Right lobe of liver (tissue), 6 donors: ENCODE data around the gene HSPA12A. TPM values are rescaled to one million over a fixed set of nuclear protein-coding genes. Genes with fewer than 3 reads are reported as not detected.

Source experiments
- ATAC-seq, 4 donors: fragments of 200-7000 bp; cut with Tn5 transposase; one replicate each; pipeline ENCODE4 v1.9.1; 2020; ENCODE audit warnings: mild to moderate bottlenecking in 4 of 4, moderate library complexity in 4 of 4
- DNase-seq, 3 donors: peaks; one replicate each; pipeline ENCODE4 v3.0.0-alpha.2; 2020
- H3K27ac ChIP-seq, 3 donors: fragments of 200-600 bp; one replicate each; pipeline ENCODE4 v1.8.0; 2022
- H3K27me3 ChIP-seq, 2 donors: fragments of 200-600 bp; one replicate each; pipeline ENCODE4 v1.8.0; 2022
- H3K36me3 ChIP-seq, 4 donors: fragments of 200-600 bp; sonication (generic) in 1 of 4; one replicate each; pipeline versions ENCODE4 v1.5.1 to v1.8.0; 2017 to 2022; ENCODE audit warnings: control low read depth in 1 of 4
- H3K4me1 ChIP-seq, 4 donors: fragments of 200-600 bp; sonication (generic) in 1 of 4; one replicate each; pipeline versions ENCODE4 v1.5.1 to v1.8.0; 2017 to 2022; ENCODE audit warnings: control low read depth in 1 of 4
- H3K4me3 ChIP-seq, 3 donors: fragments of 200-600 bp; one replicate each; pipeline ENCODE4 v1.8.0; 2022
- H3K9me3 ChIP-seq, 4 donors: fragments of 200-600 bp; sonication (generic) in 1 of 4; one replicate each; pipeline versions ENCODE4 v1.5.1 to v1.8.0; 2017 to 2022; ENCODE audit warnings: control low read depth in 1 of 4
- POLR2A ChIP-seq: fragments of 450-650 bp; IDR thresholded peaks from one replicate; pipeline ENCODE4 v1.6.1; 2017; ENCODE audit warnings: antibody characterized with exemption, mild to moderate bottlenecking
- WGBS: methylation state at CpG from one replicate; pipeline ENCODE4 v1.1.6; 2018; ENCODE audit warnings: low coverage, low lambda C conversion rate; ENCODE audit not compliant: insufficient coverage; ENCODE audit errors: missing lambda C conversion rate; 5-methylcytosine and 5-hydroxymethylcytosine counted together
- intact Hi-C, 2 donors: fragments of 100-400 bp; cut with DNase I; formaldehyde crosslinking; loops; one replicate each; pipeline versions ENCODE4 v1.11.2 to v1.14.1; 2022
- total RNA-seq, 6 experiments: library from RNA; depleted of rRNA in 2 of 6; stranded (reverse); fragments of >200 nt in 2 of 6; fragmentation: NEBNext Ultra II Directional in 3 of 6; extraction: Animal tissue kit (Norgen Biotek cat#: 25700) in 3 of 6; gene quantifications; one replicate each; pipeline versions ENCODE4 v1.1.0 to v1.2.4, GENCODE V29; 2016 to 2023
- TF ChIP-seq, protein P1 (sequence below), 4 donors: fragments of 200-600 bp in 3 of 4; fragments of 450-650 bp in 1 of 4; IDR thresholded peaks; one replicate each; pipeline versions ENCODE4 v1.5.1 to v1.8.0; 2016 to 2022; ENCODE audit warnings: antibody characterized with exemption in 4 of 4, mild to moderate bottlenecking in 2 of 4
- donor health status: DM: no; HTN: yes; CAD: no.
- donor health status: DM: no; HTN: no; CAD: no.
- donor health status: DM: no; HTN: no; CAD: no.
- donor health status: DM: no; HTN: yes; CAD: no.
- donor health status: DM: no; HTN: yes; CAD: no.

Gene HSPA12A
- total RNA-seq, 6 experiments from 2014 or later: 2.3 to 4.2 (median 2.9) TPM

DNA sequence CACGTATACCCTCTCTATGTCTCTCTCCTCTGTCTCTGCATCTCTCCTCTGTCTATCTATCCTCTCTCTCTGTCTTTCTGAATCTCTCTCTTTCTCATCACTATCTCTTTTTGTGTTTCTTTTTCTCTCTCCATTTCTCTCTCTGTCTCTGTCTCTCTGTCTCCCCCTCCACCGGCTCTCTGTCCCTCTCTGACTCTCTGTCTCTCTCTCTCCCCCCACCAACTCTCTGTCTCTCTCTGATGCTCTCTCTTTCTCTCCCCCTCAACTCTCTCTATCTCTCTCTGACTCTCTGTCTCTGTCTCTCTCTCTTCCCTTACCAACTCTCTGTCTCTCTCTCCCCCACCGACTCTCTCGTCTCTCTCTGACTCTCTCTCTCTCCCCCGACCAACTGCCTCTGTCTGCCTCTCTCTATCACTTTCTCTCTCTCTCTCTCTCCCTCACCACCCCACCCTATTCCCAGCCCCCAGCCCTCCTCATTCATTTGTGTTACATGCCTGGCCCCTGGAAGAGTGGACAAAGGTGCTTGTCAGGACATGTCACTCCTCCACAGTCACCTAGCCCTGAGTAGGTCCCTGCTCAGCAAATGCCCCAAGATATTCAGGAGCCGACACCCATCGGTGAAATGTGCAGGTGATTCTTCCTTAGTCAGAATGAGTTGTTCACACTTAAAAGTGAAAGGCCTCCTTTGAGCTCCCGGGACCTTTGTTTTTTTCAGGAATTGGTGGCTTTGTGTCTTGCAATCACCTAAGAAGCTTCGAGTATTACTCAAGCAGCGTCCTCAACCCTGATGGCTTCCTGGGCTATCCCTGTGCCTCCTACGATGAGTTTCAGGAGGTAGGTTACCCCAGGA lies 108.0 kb downstream of the HSPA12A start:
- intact Hi-C loops: no loop called here
- ATAC-seq (no peak), DNase-seq (no peak)
- H3K9me3 ChIP-seq: no peaks in the 10 kb centered on the region
- TF ChIP-seq, protein P1, sequence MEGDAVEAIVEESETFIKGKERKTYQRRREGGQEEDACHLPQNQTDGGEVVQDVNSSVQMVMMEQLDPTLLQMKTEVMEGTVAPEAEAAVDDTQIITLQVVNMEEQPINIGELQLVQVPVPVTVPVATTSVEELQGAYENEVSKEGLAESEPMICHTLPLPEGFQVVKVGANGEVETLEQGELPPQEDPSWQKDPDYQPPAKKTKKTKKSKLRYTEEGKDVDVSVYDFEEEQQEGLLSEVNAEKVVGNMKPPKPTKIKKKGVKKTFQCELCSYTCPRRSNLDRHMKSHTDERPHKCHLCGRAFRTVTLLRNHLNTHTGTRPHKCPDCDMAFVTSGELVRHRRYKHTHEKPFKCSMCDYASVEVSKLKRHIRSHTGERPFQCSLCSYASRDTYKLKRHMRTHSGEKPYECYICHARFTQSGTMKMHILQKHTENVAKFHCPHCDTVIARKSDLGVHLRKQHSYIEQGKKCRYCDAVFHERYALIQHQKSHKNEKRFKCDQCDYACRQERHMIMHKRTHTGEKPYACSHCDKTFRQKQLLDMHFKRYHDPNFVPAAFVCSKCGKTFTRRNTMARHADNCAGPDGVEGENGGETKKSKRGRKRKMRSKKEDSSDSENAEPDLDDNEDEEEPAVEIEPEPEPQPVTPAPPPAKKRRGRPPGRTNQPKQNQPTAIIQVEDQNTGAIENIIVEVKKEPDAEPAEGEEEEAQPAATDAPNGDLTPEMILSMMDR (IDR thresholded peaks at IDR 0.05): no peak
- no peak for TF ChIP-seq POLR2A
- H3K27me3 ChIP-seq: no peaks in the 10 kb centered on the region
- no peak overlapping the region for H3K4me3 ChIP-seq
- 69% methylated on average over 8 of the region's 11 CpGs for WGBS
- H3K36me3 ChIP-seq: no peaks in the 10 kb centered on the region
- no peaks in the 10 kb centered on the region for H3K4me1 ChIP-seq
- no peak overlapping the region for H3K27ac ChIP-seq

DNA sequence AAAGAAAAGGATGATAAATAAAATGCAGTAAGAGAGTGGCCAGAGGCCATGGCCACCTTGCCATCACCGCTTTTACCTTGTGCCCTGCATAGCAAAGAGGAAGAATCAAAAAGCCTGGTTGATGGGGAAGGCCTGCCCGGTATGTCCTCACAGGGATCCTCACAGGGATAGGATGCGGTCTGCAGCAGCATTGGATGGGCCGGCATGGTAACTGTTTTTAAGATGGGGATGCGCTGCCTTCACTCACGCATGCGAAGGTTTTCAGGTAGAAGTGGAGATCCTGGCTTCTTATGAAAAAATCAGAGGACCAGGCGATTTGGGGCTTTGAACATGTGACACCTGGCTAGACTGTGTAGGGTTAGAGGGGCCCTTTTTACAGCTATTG lies 109.2 kb downstream of the HSPA12A start:
- Histone ChIP-seq H3K4me1 (no peaks in the 10 kb centered on the region), H3K36me3 (no peaks in the 10 kb centered on the region), H3K9me3 (no peaks in the 10 kb centered on the region), H3K27ac (no peak overlapping the region), H3K27me3 (no peaks in the 10 kb centered on the region), H3K4me3 (no peak overlapping the region)
- 100% methylated on average over 3 of the region's 8 CpGs for WGBS
- intact Hi-C loops: no loop called here
- no peak for TF ChIP-seq POLR2A
- TF ChIP-seq, protein P1 (IDR thresholded peaks at IDR 0.05): no peak
- ATAC-seq: no peak
- DNase-seq: no peak

DNA sequence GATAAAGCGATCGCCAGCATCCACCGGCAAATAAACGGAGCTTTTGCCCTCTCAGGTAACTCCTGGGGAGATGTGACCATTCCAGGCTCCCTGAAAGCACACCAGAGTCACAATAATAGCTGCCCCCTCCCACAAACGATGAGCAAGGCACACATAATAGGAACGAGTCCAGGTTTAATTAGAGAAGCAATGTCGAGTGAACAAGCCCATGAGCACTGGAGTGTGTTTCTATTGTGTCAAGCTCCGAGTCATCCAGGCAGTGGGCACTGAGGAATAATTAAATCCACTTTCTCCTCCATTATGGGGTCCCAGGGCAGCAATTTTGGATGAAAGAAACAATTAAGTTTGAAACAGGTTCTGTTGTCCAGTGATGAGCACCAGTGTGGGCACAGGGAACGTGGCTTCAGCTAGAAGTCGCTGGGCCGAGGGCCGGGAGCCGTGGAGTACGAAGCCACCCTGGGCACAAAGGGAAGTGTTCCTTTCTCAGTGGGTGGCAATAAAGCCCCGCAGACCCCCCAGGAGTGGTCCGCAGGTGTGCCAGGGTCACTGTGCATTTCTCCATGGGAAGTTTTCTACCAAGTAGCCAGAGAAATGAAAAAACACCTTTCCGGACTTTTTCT lies 109.7 kb downstream of the HSPA12A start:
- intact Hi-C loops: no loop called here
- WGBS: 85% methylated on average over 9 of the region's 17 CpGs
- H3K27me3 ChIP-seq: no peaks in the 10 kb centered on the region
- H3K9me3 ChIP-seq: no peaks in the 10 kb centered on the region
- H3K27ac ChIP-seq: no peak overlapping the region
- H3K4me3 ChIP-seq: no peak overlapping the region
- DNase-seq (no peak), ATAC-seq (no peak)
- no peaks in the 10 kb centered on the region for H3K4me1 ChIP-seq
- TF ChIP-seq POLR2A: no peak
- TF ChIP-seq, protein P1 (IDR thresholded peaks at IDR 0.05): no peak
- no peaks in the 10 kb centered on the region for H3K36me3 ChIP-seq

DNA sequence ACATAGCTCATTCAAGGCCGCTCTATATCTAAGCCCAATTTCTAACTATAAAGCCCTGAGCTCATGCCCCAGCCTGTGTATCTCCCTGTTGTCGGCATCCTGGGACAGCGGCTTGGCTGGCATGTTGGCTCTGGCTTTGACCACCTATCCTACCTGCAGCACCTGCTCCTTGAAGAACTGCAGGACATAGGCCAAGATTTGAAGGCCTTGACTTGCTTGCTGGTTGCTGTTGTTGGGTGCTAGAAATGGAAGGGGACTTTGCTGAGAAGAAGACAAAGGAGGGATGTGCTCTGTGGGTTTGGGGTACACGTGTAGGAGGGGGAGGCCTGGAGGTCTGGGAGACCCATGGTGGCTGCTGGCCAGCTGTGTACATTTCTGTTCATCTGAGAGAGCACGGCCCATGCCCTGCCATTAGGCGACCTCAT lies 110.5 kb downstream of the HSPA12A start:
- no peak for TF ChIP-seq POLR2A
- TF ChIP-seq, protein P1 (IDR thresholded peaks at IDR 0.05): no peak
- Histone ChIP-seq H3K27me3 (no peaks in the 10 kb centered on the region), H3K27ac (no peak overlapping the region), H3K4me1 (no peaks in the 10 kb centered on the region), H3K9me3 (no peaks in the 10 kb centered on the region), H3K36me3 (no peaks in the 10 kb centered on the region), H3K4me3 (no peak overlapping the region)
- 86% methylated on average over 5 of the region's 6 CpGs for WGBS
- DNase-seq (no peak), ATAC-seq (no peak)
- intact Hi-C loops: no loop called here
